ENCODE data around the gene INF2. TPM values are rescaled to one million over a fixed set of nuclear protein-coding genes. Genes with fewer than 3 reads are reported as not detected.
A peak's percentile ranks its signal among the peaks of the same experiment; 100 is the strongest.

Gene INF2
- total RNA-seq, 3 donors from 2014 or later = 31.0 to 70.9 (median 51.5) TPM

- peaks cover 4% of the 10 kb centered on the region for H3K36me3 ChIP-seq
- no peak overlapping the region for H3K4me3 ChIP-seq
- no peak for TF ChIP-seq POLR2A (IDR thresholded peaks at IDR 0.05)
- no peak for TF ChIP-seq CTCF (IDR thresholded peaks at IDR 0.05)
- TF ChIP-seq POLR2AphosphoS5 (IDR thresholded peaks at IDR 0.05) = no peak
- intact Hi-C loops (cut with DNase I; ENCODE audit: low total_unique reads) = loop anchor here (10.0 kb wide), 1 partner anchor 47 kb away; no protein-coding TSS in a partner anchor
- no peaks in the 10 kb centered on the region for H3K27me3 ChIP-seq
- peak overlapping the region in 1 of 2 donors; percentile 19 for H3K27ac ChIP-seq
- H3K9me3 ChIP-seq = no peaks in the 10 kb centered on the region
- peaks cover 11 to 14% of the 10 kb centered on the region in 2 donors for H3K4me1 ChIP-seq
- no peak for DNase-seq (ENCODE audit: low spot score in 2 of 2)
These were observed 12.1 kb downstream of the INF2 start for GRCh38 chr14:104701383-104702076.

GRCh38 chr14:104702106-104702505, 12.7 kb downstream of the INF2 start:
- no peak for DNase-seq (ENCODE audit: low spot score in 2 of 2)
- Histone ChIP-seq H3K4me1 (peaks cover 11 to 13% of the 10 kb centered on the region in 2 donors), H3K9me3 (no peaks in the 10 kb centered on the region), H3K27me3 (no peaks in the 10 kb centered on the region), H3K4me3 (no peak overlapping the region), H3K27ac (peak overlapping the region in 1 of 2 donors; percentile 19), H3K36me3 (peaks cover 4% of the 10 kb centered on the region)
- TF ChIP-seq CTCF (IDR thresholded peaks at IDR 0.05) (no peak), POLR2A (IDR thresholded peaks at IDR 0.05) (no peak), POLR2AphosphoS5 (IDR thresholded peaks at IDR 0.05) (no peak)
- intact Hi-C loops (cut with DNase I; ENCODE audit: low total_unique reads) = loop anchor here (10.0 kb wide), 1 partner anchor 47 kb away; no protein-coding TSS in a partner anchor

- peaks cover 5 to 7% of the 10 kb centered on the region in 2 donors for H3K4me1 ChIP-seq
- no peaks in the 10 kb centered on the region for H3K27me3 ChIP-seq
- H3K4me3 ChIP-seq = no peak overlapping the region
- DNase-seq (ENCODE audit: low spot score in 2 of 2) = no peak
- H3K36me3 ChIP-seq = peaks cover 4% of the 10 kb centered on the region
- H3K27ac ChIP-seq = peak overlapping the region in 1 of 2 donors; percentile 19
- intact Hi-C loops (cut with DNase I; ENCODE audit: low total_unique reads) = loop anchor here (10.0 kb wide), 1 partner anchor 48 kb away; no protein-coding TSS in a partner anchor
- TF ChIP-seq POLR2A (IDR thresholded peaks at IDR 0.05) = no peak
- TF ChIP-seq POLR2AphosphoS5 (IDR thresholded peaks at IDR 0.05) = no peak
- no peak for TF ChIP-seq CTCF (IDR thresholded peaks at IDR 0.05)
- H3K9me3 ChIP-seq = no peaks in the 10 kb centered on the region
These were observed 13.3 kb downstream of the INF2 start for GRCh38 chr14:104702673-104703072.

- H3K4me1 ChIP-seq = peaks cover 0 to 1% of the 10 kb centered on the region in 2 donors
- no peak overlapping the region for H3K27ac ChIP-seq
- no peak for DNase-seq (ENCODE audit: low spot score in 2 of 2)
- H3K27me3 ChIP-seq = no peaks in the 10 kb centered on the region
- intact Hi-C loops (cut with DNase I; ENCODE audit: low total_unique reads) = loop anchor here (10.0 kb wide), 1 partner anchor 48 kb away; no protein-coding TSS in a partner anchor
- peaks cover 4% of the 10 kb centered on the region for H3K36me3 ChIP-seq
- H3K9me3 ChIP-seq = no peaks in the 10 kb centered on the region
- no peak overlapping the region for H3K4me3 ChIP-seq
- TF ChIP-seq POLR2A (IDR thresholded peaks at IDR 0.05) (no peak), CTCF (IDR thresholded peaks at IDR 0.05) (no peak), POLR2AphosphoS5 (IDR thresholded peaks at IDR 0.05) (no peak)
These were observed 13.9 kb downstream of the INF2 start for GRCh38 chr14:104703269-104703668.

- no peaks in the 10 kb centered on the region for H3K4me1 ChIP-seq
- intact Hi-C loops (cut with DNase I; ENCODE audit: low total_unique reads) = loop anchor here (10.0 kb wide), 1 partner anchor 49 kb away; no protein-coding TSS in a partner anchor
These were observed 14.8 kb downstream of the INF2 start for GRCh38 chr14:104704252-104704651.

More at GRCh38 chr14:104704252-104704651, 14.8 kb downstream of the INF2 start:
- TF ChIP-seq POLR2A (IDR thresholded peaks at IDR 0.05) (no peak), CTCF (IDR thresholded peaks at IDR 0.05) (no peak), POLR2AphosphoS5 (IDR thresholded peaks at IDR 0.05) (no peak)
- Histone ChIP-seq H3K27me3 (no peaks in the 10 kb centered on the region), H3K27ac (no peak overlapping the region), H3K9me3 (no peaks in the 10 kb centered on the region), H3K4me3 (no peak overlapping the region), H3K36me3 (peaks cover 4% of the 10 kb centered on the region)
- DNase-seq (ENCODE audit: low spot score in 2 of 2) = no peak
